IgD-negative memory B cell (primary cell): ENCODE measurements around the gene TXNDC8. TPM values are rescaled to one million over a fixed set of nuclear protein-coding genes. Genes with fewer than 3 reads are reported as not detected.

Experiments used
- polyA plus RNA-seq: library from polyadenylated mRNA; unstranded; fragments of 300-500 nt; fragmentation: Illumina TruSeq; gene quantifications from one replicate; pipeline ENCODE4 v1.2.3, GENCODE V29; 2021

Gene TXNDC8
- polyA plus RNA-seq, 1 donor from 2014 or later = not detected

Other genes with a start within 250 kb of the TXNDC8 start
- gene C9orf152, start 129.7 kb downstream of the TXNDC8 start, polyA plus RNA-seq = not detected
- gene TXN, start 81.4 kb downstream of the TXNDC8 start, polyA plus RNA-seq = 120 TPM
- gene SVEP1, start 241.9 kb upstream of the TXNDC8 start, polyA plus RNA-seq = not detected